ENCODE data around the gene MICAL3.

GRCh38 chr22:17772249-17772957 lies 252.0 kb downstream of the MICAL3 start:
- TF ChIP-seq POLR2A (IDR thresholded peaks at IDR 0.05; ENCODE audit: low read length): no peak
- no peak for TF ChIP-seq ZNF302 (CRISPR knock-in tag; IDR thresholded peaks at IDR 0.05)
- TF ChIP-seq CTCF (IDR thresholded peaks at IDR 0.05): no peak
